PFSK-1 (cell line): ENCODE results near the gene PRKAR2A.

Source experiments
- POLR2AphosphoS5 ChIP-seq: IDR thresholded peaks from 2 replicates; pipeline ENCODE4 v1.6.1; 2012; ENCODE audit warnings: low read depth, mild to moderate bottlenecking, control low read depth, low read length, moderate library complexity
- TF ChIP-seq, protein P1 (sequence below), 2 experiments: IDR thresholded peaks; 2 replicates each; pipeline versions ENCODE4 v1.6.1 to v1.8.0; 2011 to 2012; ENCODE audit warnings: low read depth in 2 of 2, low read length in 2 of 2, control low read depth in 1 of 2, inconsistent platforms in 1 of 2, mild to moderate bottlenecking in 1 of 2, moderate library complexity in 1 of 2; ENCODE audit not compliant: insufficient read depth in 1 of 2

DNA sequence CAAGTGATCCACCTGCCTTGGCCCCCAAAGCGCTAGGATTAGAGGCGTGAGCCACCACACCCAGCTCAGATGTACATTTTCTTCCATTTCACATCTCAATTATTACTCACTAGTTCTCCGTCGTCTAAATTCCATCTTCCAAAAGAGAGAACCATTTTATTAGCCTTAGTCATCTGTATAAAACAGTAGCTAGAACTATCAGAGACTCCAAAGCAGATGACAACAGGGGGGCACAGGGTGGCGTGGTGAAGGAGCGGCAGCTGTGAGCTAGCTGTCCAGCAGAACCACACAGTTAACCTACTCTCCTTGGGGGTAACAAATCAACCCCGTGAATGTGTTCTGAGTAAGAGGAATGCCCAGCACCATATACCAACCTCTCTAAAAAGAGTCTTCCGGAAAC, 43.9 kb upstream of the PRKAR2A start:
- TF ChIP-seq POLR2AphosphoS5, result no peak
- TF ChIP-seq, protein P1, sequence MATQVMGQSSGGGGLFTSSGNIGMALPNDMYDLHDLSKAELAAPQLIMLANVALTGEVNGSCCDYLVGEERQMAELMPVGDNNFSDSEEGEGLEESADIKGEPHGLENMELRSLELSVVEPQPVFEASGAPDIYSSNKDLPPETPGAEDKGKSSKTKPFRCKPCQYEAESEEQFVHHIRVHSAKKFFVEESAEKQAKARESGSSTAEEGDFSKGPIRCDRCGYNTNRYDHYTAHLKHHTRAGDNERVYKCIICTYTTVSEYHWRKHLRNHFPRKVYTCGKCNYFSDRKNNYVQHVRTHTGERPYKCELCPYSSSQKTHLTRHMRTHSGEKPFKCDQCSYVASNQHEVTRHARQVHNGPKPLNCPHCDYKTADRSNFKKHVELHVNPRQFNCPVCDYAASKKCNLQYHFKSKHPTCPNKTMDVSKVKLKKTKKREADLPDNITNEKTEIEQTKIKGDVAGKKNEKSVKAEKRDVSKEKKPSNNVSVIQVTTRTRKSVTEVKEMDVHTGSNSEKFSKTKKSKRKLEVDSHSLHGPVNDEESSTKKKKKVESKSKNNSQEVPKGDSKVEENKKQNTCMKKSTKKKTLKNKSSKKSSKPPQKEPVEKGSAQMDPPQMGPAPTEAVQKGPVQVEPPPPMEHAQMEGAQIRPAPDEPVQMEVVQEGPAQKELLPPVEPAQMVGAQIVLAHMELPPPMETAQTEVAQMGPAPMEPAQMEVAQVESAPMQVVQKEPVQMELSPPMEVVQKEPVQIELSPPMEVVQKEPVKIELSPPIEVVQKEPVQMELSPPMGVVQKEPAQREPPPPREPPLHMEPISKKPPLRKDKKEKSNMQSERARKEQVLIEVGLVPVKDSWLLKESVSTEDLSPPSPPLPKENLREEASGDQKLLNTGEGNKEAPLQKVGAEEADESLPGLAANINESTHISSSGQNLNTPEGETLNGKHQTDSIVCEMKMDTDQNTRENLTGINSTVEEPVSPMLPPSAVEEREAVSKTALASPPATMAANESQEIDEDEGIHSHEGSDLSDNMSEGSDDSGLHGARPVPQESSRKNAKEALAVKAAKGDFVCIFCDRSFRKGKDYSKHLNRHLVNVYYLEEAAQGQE (IDR thresholded peaks at IDR 0.05; ENCODE audit: insufficient read depth in 1 of 2, low read depth in 2 of 2, low read length in 2 of 2), result no peak
